GM13977 (cell line): ENCODE results near the gene AUH.

Experiments used
- DNase-seq: peaks from one replicate; pipeline ENCODE4 v3.0.0; 2012; ENCODE audit warnings: low spot score
- CTCF ChIP-seq: IDR thresholded peaks from 2 replicates; pipeline ENCODE4 v1.5.1; 2012; ENCODE audit warnings: mild to moderate bottlenecking, control low read depth; ENCODE audit not compliant: insufficient read depth; ENCODE audit errors: extremely low read depth, missing control alignments
- in situ Hi-C: fragments of 300-500 bp; cut with MboI; formaldehyde crosslinking; loops from one replicate; pipeline ENCODE4 v1.12.0; 2022; ENCODE audit warnings: low sequenced_read_pairs, low pct_unique_long_range_greater_than_20kb, mixed read lengths, inconsistent platforms; ENCODE audit not compliant: unreplicated experiment

The AUH gene

DNA sequence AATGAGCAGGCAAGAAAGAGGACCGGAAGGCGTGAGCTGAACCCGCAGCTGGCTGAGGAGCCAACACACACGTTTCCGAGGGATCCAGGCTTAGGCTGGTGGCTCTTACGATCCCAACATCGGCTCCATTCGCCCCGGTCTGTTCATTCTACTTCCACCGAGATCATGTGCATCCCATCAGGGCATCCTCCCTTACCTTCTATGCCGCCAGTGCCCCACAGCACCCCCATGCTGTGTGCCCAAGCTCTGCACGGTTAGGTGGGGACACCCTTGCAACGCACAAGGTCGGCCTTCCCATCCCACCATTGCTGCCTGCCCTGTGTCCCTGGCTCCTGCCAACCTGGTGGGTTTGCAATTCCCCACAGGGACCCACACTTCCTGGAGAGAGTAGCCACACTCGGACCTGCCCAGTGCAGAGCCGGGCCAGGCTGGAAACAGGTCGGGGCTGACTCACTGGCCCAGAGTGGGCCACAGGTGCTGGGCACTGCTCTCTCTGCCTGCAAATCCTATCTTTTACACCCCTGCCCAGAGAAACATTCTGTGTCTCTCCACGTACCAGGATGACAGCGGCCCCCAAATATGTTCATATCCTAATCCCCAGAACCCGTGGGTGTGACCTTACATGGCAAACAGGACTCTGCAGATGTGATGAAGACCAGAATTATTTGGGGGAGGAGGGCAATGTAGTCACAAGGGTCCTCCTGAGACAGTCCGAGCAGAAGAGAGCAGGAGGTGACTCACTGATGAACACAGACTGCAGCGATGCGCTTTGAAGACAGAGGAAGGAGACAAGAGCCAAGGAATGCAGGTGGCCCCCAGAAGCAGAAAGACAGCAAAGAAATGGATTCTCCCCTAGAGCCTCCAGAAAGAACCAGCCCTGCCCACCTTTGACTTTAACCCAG, 182.2 kb downstream of the AUH start:
- DNase-seq: no peak
- in situ Hi-C loops: no loop called here
- TF ChIP-seq CTCF: peak; percentile 14

GRCh38 chr9:91178281-91179236, 183.2 kb downstream of the AUH start:
- no peak for TF ChIP-seq CTCF
- no peak for DNase-seq
- in situ Hi-C loops: no loop called here

- in situ Hi-C loops: no loop called here
- TF ChIP-seq CTCF: no peak
- no peak for DNase-seq
These were observed 183.9 kb downstream of the AUH start for GRCh38 chr9:91177661-91178280.

- DNase-seq: no peak
- TF ChIP-seq CTCF: no peak
- in situ Hi-C loops: no loop called here
These were observed 184.6 kb downstream of the AUH start for GRCh38 chr9:91177081-91177480.

GRCh38 chr9:91176426-91176825, 185.3 kb downstream of the AUH start:
- in situ Hi-C loops: no loop called here
- TF ChIP-seq CTCF: no peak
- DNase-seq: no peak

GRCh38 chr9:91174772-91175171, 186.9 kb downstream of the AUH start:
- no peak for DNase-seq
- in situ Hi-C loops: no loop called here
- TF ChIP-seq CTCF: no peak
